Measurements from ENCODE around the gene ACBD6. TPM values are rescaled to one million over a fixed set of nuclear protein-coding genes. Genes with fewer than 3 reads are reported as not detected.

Gene ACBD6
- total and polyA plus RNA-seq, 2 of the 4 experiments (the other 2 are of a cell fraction) = 52.5 to 59.1 TPM

- peaks cover 9% of the 10 kb centered on the region; the same call in 1 of the 2 replicates for H3K9me1 ChIP-seq (ENCODE audit: insufficient read depth, low read length)
- peak overlapping the region; percentile 37; the same call in 1 of the 2 replicates for H2BK120ac ChIP-seq (ENCODE audit: low read depth, low read length)
- H3K18ac ChIP-seq (ENCODE audit: low read depth, low read length) = peak overlapping the region; percentile 89; the same call in 1 of the 2 replicates
- H3K56ac ChIP-seq (ENCODE audit: extremely low read depth, insufficient read depth, low read length) = no peak overlapping the region
- no peak overlapping the region for H4K8ac ChIP-seq (ENCODE audit: low read depth in 2 of 2, low read length in 2 of 2)
- H2AFZ ChIP-seq (replicated peaks; ENCODE audit: low read length, poor library complexity) = no peak overlapping the region
- peak overlapping the region; percentile 50 for H4K91ac ChIP-seq (ENCODE audit: insufficient read depth, low read depth, low read length)
- H2AK5ac ChIP-seq (ENCODE audit: low read depth, low read length) = peak overlapping the region; percentile 56
- intact Hi-C loops (cut with micrococcal nuclease) (no loop called here), dilution Hi-C loops (cut with HindIII; ENCODE audit: low sequenced_read_pairs, unreplicated experiment) (no loop called here), in situ Hi-C loops (cut with MboI; ENCODE audit: low sequenced_read_pairs) (no loop called here)
- no peak overlapping the region for H3K23ac ChIP-seq (ENCODE audit: low read depth, low read length)
- H3K4ac ChIP-seq (ENCODE audit: low read depth, low read length) = peak overlapping the region; percentile 39; the same call in 1 of the 2 replicates
- H3K79me1 ChIP-seq (ENCODE audit: low read depth in 1 of 2, low read length in 2 of 2) = peaks cover 28 to 34% of the 10 kb centered on the region in 2 experiments
- peak overlapping the region; percentile 68; the same call in 1 of the 2 replicates for H3K27ac ChIP-seq (ENCODE audit: insufficient read depth, low read length)
- no peak overlapping the region for H3K4me3 ChIP-seq (ENCODE audit: insufficient read depth, low read depth, low read length)
- no TSS peak for BruUV-seq (replicated peaks)
- no peak for TF ChIP-seq SMC3 (IDR thresholded peaks at IDR 0.05; ENCODE audit: low read depth, low read length)
- TF ChIP-seq USF2 (IDR thresholded peaks at IDR 0.05; ENCODE audit: low read depth, low read length) = no peak
- TF ChIP-seq RFX5 (IDR thresholded peaks at IDR 0.05; ENCODE audit: low read depth, low read length) = no peak
- TF ChIP-seq CTCF (conservative IDR thresholded peaks at IDR 0.05; ENCODE audit: low read depth, low read length) = no peak
- TF ChIP-seq CEBPB (IDR thresholded peaks at IDR 0.05; ENCODE audit: low read depth, low read length) = no peak
- no peak for TF ChIP-seq CHD1 (IDR thresholded peaks at IDR 0.05; ENCODE audit: low read depth, low read length)
- TF ChIP-seq FOS (IDR thresholded peaks at IDR 0.05; ENCODE audit: low read depth, low read length) = no peak
- TF ChIP-seq RCOR1 (IDR thresholded peaks at IDR 0.05; ENCODE audit: insufficient replicate concordance, low read length) = no peak
- no peak for TF ChIP-seq NFE2L2 (IDR thresholded peaks at IDR 0.05; ENCODE audit: low read depth, low read length)
- no peak for TF ChIP-seq RAD21 (IDR thresholded peaks at IDR 0.05; ENCODE audit: low read length)
- no peak for TF ChIP-seq MAFK (IDR thresholded peaks at IDR 0.05; ENCODE audit: low read depth, low read length)
- no peak for TF ChIP-seq BHLHE40 (IDR thresholded peaks at IDR 0.05; ENCODE audit: low read depth, low read length)
- no peak for TF ChIP-seq MXI1 (IDR thresholded peaks at IDR 0.05; ENCODE audit: borderline replicate concordance, low read depth, low read length)
- TF ChIP-seq MAZ (IDR thresholded peaks at IDR 0.05; ENCODE audit: borderline replicate concordance, low read depth, low read length) = no peak
- DNase-seq (no peak), ATAC-seq (ENCODE audit: low read depth) (no peak)
- no peaks in the 10 kb centered on the region for H3K9me3 ChIP-seq (ENCODE audit: control insufficient read depth, insufficient read depth, low read length)
- H2AK9ac ChIP-seq (replicated peaks; ENCODE audit: low read depth, low read length, poor library complexity) = no peak overlapping the region
- no peaks in the 10 kb centered on the region for H3K27me3 ChIP-seq (ENCODE audit: control insufficient read depth, insufficient read depth, low read length)
- ChIA-PET CTCF (interaction anchor here (0.8 to 1.6 kb wide), 2 partner anchors 10 to 160 kb away, joined by 3 to 9 read pairs; no protein-coding TSS in a partner anchor), POLR2A (ENCODE audit: unreplicated experiment) (interaction anchor here (1.0 kb wide), 1 partner anchor 11 kb away, joined by 3 read pairs; no protein-coding TSS in a partner anchor)
- no peak overlapping the region for H3K4me2 ChIP-seq (ENCODE audit: low read depth, low read length)
- no peak overlapping the region; the same call in 1 of the 2 replicates for H4K5ac ChIP-seq (ENCODE audit: low read depth, low read length)
- H3K14ac ChIP-seq (replicated peaks; ENCODE audit: low read depth, low read length) = no peak overlapping the region
- H3K9ac ChIP-seq (ENCODE audit: low read depth, low read length) = no peak overlapping the region
- H3K4me1 ChIP-seq (ENCODE audit: control insufficient read depth, insufficient read depth, low read length) = peaks cover 9% of the 10 kb centered on the region
- H2BK15ac ChIP-seq (ENCODE audit: low read depth, low read length) = no peak overlapping the region
- H2BK5ac ChIP-seq (ENCODE audit: low read depth, low read length, poor library complexity, severe bottlenecking) = peak overlapping the region; percentile 2
- H2BK20ac ChIP-seq (ENCODE audit: low read depth, low read length) = peak overlapping the region; percentile 58; the same call in 1 of the 2 replicates
- no peaks in the 10 kb centered on the region for H4K20me1 ChIP-seq (ENCODE audit: insufficient read depth, low read length)
- peaks cover 27% of the 10 kb centered on the region for H3K36me3 ChIP-seq (ENCODE audit: control insufficient read depth, insufficient read depth, low read length)
- no CpG with 5 or more reads among the region's 2 CpGs for WGBS, 2 experiments (ENCODE audit: extremely low coverage in 2 of 2, insufficient read length in 1 of 2)
Observed at GRCh38 chr1:180488661-180489060, 13.7 kb downstream of the ACBD6 start.
